ENCODE data around the gene UNC119.

UNC119 gene

DNA sequence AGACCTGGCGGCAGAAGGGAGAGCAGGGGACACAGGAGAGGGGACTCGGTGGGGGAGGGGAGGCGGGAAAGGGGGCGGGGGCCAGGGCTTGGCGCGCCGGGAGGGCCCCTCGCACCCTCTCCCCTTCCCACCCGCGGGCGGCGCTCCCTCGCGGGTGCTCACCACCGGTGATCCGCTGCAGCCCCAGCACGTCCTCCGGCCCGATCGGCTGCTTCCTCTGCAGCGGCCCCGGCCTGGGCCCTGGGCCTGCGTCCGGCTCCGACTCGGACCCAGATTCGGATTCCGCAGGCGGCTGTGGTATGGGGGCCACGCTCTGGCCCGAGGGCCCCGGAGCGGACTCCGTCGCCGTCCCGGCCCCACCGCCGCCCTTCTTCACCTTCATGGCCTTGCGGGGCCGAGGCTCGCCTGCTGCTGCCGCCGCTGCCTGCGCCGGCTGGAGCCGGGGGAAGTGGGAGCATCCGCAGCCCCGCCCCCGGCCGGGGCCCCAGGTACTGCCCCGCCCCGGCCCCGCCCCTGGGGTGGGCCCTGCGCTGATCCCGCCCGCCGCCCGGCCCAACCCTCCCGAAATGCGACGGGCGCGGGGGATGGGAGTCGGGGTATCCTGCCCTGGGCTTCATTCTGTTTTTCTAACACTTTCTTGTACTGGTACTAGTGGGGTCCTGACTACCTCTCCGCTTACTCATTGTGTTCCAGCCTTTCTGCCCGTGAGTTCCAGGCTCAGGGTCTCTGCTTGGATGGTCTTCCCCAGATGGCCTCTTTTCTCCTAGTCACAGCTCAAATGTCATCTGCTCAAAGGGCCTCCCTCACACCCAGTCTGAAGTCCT, at the start of gene UNC119:
TSS of gene UNC119 (minus strand) at position 449 of the 824 bp plus-strand sequence. CDS start at position 382, 67 bp downstream.
- H3K79me2 ChIP-seq (ENCODE audit: insufficient read depth, low read length): no peaks in the 10 kb centered on the region
- H3K9ac ChIP-seq (ENCODE audit: low read length): peak within 1 kb of the TSS; percentile 59
- no peaks in the 10 kb centered on the region for H3F3A ChIP-seq (ENCODE audit: insufficient read depth, low read length)
- no peaks in the 10 kb centered on the region for H3K9me3 ChIP-seq (ENCODE audit: low read length)
- H3K4me2 ChIP-seq (ENCODE audit: low read length): peak within 1 kb of the TSS; percentile 75
- no peaks in the 10 kb centered on the region for H3K27me3 ChIP-seq (ENCODE audit: insufficient read depth, low read length)
- H3K36me3 ChIP-seq (ENCODE audit: insufficient read depth, low read length): peaks cover 34% of the 10 kb centered on the region
- peak within 1 kb of the TSS; percentile 65 for H3K4me3 ChIP-seq (ENCODE audit: low read depth, low read length, poor library complexity, severe bottlenecking)
- no peak within 1 kb of the TSS for H2AFZ ChIP-seq (ENCODE audit: low read length)
- H3K4me1 ChIP-seq (ENCODE audit: insufficient read depth, low read length, severe bottlenecking): peaks cover 12% of the 10 kb centered on the region
- H4K20me1 ChIP-seq (ENCODE audit: insufficient read depth, low read length): no peaks in the 10 kb centered on the region
- TF ChIP-seq EZH2 (IDR thresholded peaks at IDR 0.05; ENCODE audit: borderline replicate concordance, low read length): no peak
- no peak for TF ChIP-seq CTCF (IDR thresholded peaks at IDR 0.05; ENCODE audit: low read length)
- no peaks in the 10 kb centered on the region for H3K9me2 ChIP-seq (ENCODE audit: low read depth, low read length)
- no peak within 1 kb of the TSS for H3K27ac ChIP-seq (ENCODE audit: low read depth, low read length, poor library complexity, severe bottlenecking)

- no peaks in the 10 kb centered on the region for H3F3A ChIP-seq (ENCODE audit: insufficient read depth, low read length)
- H3K4me3 ChIP-seq (ENCODE audit: low read depth, low read length, poor library complexity, severe bottlenecking): peak overlapping the region; percentile 84
- H3K9me3 ChIP-seq (ENCODE audit: low read length): no peaks in the 10 kb centered on the region
- TF ChIP-seq CTCF (IDR thresholded peaks at IDR 0.05; ENCODE audit: low read length) (no peak), EZH2 (IDR thresholded peaks at IDR 0.05; ENCODE audit: borderline replicate concordance, low read length) (no peak)
- H3K27ac ChIP-seq (ENCODE audit: low read depth, low read length, poor library complexity, severe bottlenecking): peak overlapping the region; percentile 84
- H3K27me3 ChIP-seq (ENCODE audit: insufficient read depth, low read length): no peaks in the 10 kb centered on the region
- H4K20me1 ChIP-seq (ENCODE audit: insufficient read depth, low read length): no peaks in the 10 kb centered on the region
- peak overlapping the region; percentile 74 for H3K9ac ChIP-seq (ENCODE audit: low read length)
- peaks cover 22% of the 10 kb centered on the region; the same call in 1 of the 2 replicates for H3K36me3 ChIP-seq (ENCODE audit: insufficient read depth, low read length)
- peaks cover 14% of the 10 kb centered on the region for H3K79me2 ChIP-seq (ENCODE audit: insufficient read depth, low read length)
- peak overlapping the region; percentile 97 for H3K4me2 ChIP-seq (ENCODE audit: low read length)
- no peak overlapping the region for H2AFZ ChIP-seq (ENCODE audit: low read length)
- H3K4me1 ChIP-seq (ENCODE audit: insufficient read depth, low read length, severe bottlenecking): peaks cover 19% of the 10 kb centered on the region
- no peaks in the 10 kb centered on the region for H3K9me2 ChIP-seq (ENCODE audit: low read depth, low read length)
Measured at GRCh38 chr17:28599311-28600184, 47.1 kb upstream of the UNC119 start.

GRCh38 chr17:28598799-28599310, 46.4 kb upstream of the UNC119 start, which contains the start of gene SPAG5:
Gene SPAG5 (minus strand): TSS chr17:28599025. CDS start chr17:28598946, 79 bp downstream.
- Histone ChIP-seq H3F3A (ENCODE audit: insufficient read depth, low read length) (no peaks in the 10 kb centered on the region), H3K9ac (ENCODE audit: low read length) (peak within 1 kb of the TSS; percentile 88), H3K27ac (ENCODE audit: low read depth, low read length, poor library complexity, severe bottlenecking) (peak within 1 kb of the TSS; percentile 84), H3K4me2 (ENCODE audit: low read length) (peak within 1 kb of the TSS; percentile 97), H3K36me3 (ENCODE audit: insufficient read depth, low read length) (peaks cover 23% of the 10 kb centered on the region; the same call in 1 of the 2 replicates), H3K9me3 (ENCODE audit: low read length) (no peaks in the 10 kb centered on the region), H3K79me2 (ENCODE audit: insufficient read depth, low read length) (peaks cover 14% of the 10 kb centered on the region), H3K4me1 (ENCODE audit: insufficient read depth, low read length, severe bottlenecking) (peaks cover 19% of the 10 kb centered on the region), H3K9me2 (ENCODE audit: low read depth, low read length) (no peaks in the 10 kb centered on the region), H3K4me3 (ENCODE audit: low read depth, low read length, poor library complexity, severe bottlenecking) (peak within 1 kb of the TSS; percentile 84), H2AFZ (ENCODE audit: low read length) (no peak within 1 kb of the TSS), H4K20me1 (ENCODE audit: insufficient read depth, low read length) (no peaks in the 10 kb centered on the region), H3K27me3 (ENCODE audit: insufficient read depth, low read length) (no peaks in the 10 kb centered on the region)
- no peak for TF ChIP-seq EZH2 (IDR thresholded peaks at IDR 0.05; ENCODE audit: borderline replicate concordance, low read length)
- no peak for TF ChIP-seq CTCF (IDR thresholded peaks at IDR 0.05; ENCODE audit: low read length)

Measured in OCI-LY1 (cell line).